PC-3 (cell line): ENCODE measurements around the gene TPR.

Source experiments
- CTCF ChIP-seq: fragments of 300-600 bp; sonication (generic); conservative IDR thresholded peaks from 2 replicates; pipeline ENCODE4 v1.5.1; 2017; ENCODE audit warnings: antibody characterized with exemption, low read depth, mild to moderate bottlenecking, low read length
- EZH2 ChIP-seq: fragments of 300-600 bp; sonication (generic); IDR thresholded peaks from one replicate; pipeline ENCODE4 v1.6.1; 2017; ENCODE audit warnings: antibody characterized with exemption, mild to moderate bottlenecking, low read length; ENCODE audit not compliant: unreplicated experiment

GRCh38 chr1:186404454-186405051, 29.5 kb upstream of the TPR start:
- TF ChIP-seq CTCF = peak; percentile 73
- TF ChIP-seq EZH2 = no peak
